ENCODE results near the gene ANK2.
A peak's percentile ranks its signal among the peaks of the same experiment; 100 is the strongest.

ANK2 gene

GRCh38 chr4:113270520-113271319 is 221.3 kb downstream of the ANK2 start:
- H3K27ac ChIP-seq, result no peak overlapping the region
- no peak overlapping the region for H3K4me3 ChIP-seq

DNA sequence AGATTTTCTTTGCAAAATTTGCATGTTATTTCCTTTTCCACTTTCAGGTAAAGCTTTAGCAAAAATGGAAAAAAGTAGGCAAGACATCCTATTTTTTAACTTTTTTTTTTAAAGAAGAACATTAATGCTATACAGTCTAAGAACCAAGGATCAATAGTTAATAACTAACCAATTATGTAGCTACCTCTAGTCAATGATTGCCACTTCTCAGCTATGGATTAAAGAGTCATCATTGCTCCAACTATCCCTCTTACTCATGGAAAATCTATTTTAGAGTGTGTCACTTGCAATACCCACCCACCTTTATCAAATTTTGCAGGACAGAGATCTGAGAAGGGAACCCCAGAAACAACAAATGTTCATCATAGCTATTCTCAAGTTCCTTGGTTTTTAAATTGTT is 223.1 kb downstream of the ANK2 start:
- Histone ChIP-seq H3K4me3 (no peak overlapping the region), H3K27ac (peak overlapping the region in 1 of 21 experiments; percentile 4)

DNA sequence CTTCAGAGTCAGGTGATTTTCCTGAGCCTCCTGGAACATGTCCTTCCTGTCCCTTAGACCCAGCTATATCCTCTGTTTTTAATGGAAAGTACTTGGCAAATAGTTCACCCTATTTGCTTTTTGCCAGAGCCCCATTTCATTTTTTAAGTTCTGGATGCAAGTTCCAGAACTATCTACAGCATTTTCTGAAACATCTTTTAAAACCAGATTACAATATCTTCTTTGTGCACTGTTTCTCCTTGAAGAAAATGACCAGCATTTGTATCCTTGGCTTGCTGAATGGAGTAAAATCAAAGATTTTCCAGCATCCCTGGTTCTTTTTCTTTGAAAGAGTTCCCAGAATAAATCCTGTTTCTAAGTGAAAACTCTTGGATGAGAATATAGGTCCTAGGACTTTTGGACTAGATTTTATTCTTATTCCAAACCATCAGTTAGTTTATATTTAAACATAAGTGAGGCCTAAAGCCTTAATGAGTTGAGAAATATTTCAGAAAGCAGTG is 224.3 kb downstream of the ANK2 start:
- no peak overlapping the region for H3K4me3 ChIP-seq
- no peak overlapping the region for H3K27ac ChIP-seq

DNA sequence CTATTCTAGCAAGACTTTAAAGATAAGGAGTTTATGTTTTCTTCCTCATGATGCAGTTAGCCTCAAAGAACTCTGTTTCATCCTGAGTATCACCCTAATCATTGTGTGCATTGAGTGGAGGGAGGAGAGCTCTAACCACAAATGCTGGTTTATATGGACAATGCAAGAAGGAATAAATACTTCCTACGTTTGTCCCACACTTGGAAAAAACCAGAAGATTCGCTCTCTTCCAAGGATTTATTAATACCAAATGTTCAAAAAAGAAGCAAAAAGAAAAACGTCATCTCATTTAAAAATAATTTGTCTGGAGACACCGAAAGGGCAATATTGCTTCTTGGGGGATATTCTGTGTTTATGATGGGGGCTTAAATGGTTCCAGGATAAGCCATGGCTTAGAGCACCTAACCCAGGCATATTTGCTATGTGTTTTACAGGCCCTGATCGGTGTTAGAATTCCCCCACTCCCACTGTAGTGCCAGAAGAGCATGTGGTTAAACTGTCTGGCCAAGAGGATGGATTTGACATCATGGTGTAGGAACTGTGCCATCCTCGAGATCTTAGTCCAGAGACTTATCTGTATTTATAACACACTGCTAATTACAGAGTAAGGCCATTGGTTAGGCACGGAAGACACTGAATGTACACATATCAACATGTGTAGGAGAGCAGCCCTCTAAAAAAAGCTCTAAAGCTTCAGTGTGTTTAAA is 227.2 kb downstream of the ANK2 start:
- Histone ChIP-seq H3K27ac (peak overlapping the region in 11 of 21 experiments; percentile 1 to 78 (median 31)), H3K4me3 (no peak overlapping the region)

DNA sequence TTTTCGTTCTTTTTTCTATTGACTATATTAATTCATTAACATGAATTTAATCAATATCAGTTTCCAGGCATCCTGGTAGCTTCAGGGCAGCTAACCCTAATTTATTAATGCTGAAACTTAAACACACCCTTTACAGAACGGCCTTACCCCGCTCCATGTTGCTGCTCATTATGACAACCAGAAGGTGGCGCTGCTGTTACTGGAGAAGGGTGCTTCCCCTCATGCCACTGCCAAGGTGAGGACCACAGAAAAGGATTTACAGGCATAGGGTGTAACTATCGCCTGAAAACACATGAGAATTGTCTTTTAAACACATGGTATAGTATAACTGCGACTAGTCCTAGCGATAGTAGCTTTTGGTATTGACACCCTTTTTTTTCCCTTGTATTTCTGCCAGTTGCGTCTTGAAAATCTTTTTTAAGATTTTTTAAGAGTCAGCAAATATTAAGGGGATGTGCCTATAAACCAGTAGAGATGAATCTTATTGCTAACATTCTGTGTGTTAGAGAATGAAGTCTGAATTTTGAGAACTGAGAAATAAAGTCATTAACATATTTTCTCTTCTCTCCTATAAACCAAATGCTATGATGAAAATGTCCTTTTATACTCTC is 229.0 kb downstream of the ANK2 start:
- Histone ChIP-seq H3K27ac (no peak overlapping the region), H3K4me3 (no peak overlapping the region)

GRCh38 chr4:113285501-113285900 is 236.0 kb downstream of the ANK2 start:
- no peak overlapping the region for H3K4me3 ChIP-seq
- H3K27ac ChIP-seq, result no peak overlapping the region

GRCh38 chr4:113288257-113288656 is 238.8 kb downstream of the ANK2 start:
- Histone ChIP-seq H3K27ac (no peak overlapping the region), H3K4me3 (no peak overlapping the region)

DNA sequence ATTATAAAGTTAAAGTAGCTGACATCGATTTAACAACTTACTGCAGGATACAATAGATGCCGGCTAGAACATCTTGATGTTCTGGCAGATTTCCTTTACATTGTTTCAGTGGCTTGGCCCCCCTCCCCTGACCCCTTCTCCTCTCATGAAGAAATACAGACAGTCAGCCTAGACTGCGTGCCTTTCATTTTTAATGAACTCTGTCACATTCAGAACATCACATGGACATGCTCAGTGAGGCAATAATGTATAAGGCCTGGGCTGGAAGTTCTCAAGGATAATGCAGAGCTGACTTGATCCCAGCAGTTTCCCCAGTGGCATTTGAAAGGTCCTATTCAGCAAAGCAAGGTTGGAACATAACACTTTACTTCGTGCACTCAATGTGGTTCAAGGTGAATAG is 239.2 kb downstream of the ANK2 start:
- no peak overlapping the region for H3K27ac ChIP-seq
- no peak overlapping the region for H3K4me3 ChIP-seq

GRCh38 chr4:113289766-113290165 is 240.3 kb downstream of the ANK2 start:
- Histone ChIP-seq H3K27ac (no peak overlapping the region), H3K4me3 (no peak overlapping the region)

DNA sequence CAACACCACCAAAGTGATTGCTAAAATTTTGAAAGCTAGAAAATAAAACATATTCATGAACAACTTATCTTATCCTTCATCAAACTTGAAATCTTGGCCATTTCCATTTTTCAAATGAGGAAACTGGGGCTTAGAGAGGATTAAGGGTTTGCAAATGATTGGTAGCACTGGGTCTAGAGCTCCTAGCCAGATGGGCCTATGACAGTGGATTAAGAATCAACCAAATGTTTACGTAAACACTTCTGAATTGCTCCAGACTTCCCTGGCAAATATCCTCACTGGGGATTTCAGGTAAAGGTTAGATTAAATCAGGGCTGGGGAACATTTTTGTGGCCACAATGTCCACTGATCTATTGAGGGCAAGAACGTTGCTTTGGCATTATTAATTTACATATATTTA is 241.2 kb downstream of the ANK2 start:
- peak overlapping the region in 1 of 21 experiments; percentile 9 for H3K27ac ChIP-seq
- no peak overlapping the region for H3K4me3 ChIP-seq

DNA sequence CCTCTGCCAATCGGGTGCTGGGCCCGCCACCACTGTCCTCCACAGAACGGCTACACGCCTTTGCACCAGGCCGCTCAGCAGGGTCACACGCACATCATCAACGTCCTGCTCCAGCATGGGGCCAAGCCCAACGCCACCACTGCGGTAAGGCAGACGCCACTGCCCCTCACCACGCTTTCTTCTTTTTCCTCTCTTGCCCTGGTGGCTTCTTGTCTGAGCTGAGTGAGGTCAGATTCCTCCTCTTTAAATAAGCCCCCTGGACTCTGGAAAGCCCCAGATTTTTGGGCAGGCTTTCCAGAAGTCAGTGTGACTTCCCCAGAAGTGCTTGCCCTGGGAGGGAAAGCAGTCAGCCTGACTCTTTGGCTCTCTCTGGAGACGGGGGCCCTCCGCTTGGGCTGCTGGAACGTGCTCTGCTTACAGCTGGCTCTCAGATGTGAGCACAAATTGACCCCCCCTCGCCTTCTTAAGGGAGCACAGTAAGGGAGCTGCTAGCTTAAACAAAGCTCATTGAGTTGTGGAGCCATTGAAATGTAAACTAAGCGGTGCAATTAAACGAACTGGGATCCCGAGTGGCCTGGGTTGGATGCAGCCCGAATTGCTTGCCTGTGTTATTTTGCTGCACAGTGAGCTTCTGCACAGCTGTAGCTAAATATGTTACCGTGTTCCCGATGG is 243.1 kb downstream of the ANK2 start:
- Histone ChIP-seq H3K4me3 (peak overlapping the region in 1 of 7 experiments; percentile 5), H3K27ac (peak overlapping the region in 18 of 21 experiments; percentile 22 to 80 (median 64))

- peak overlapping the region in 3 of 7 experiments; percentile 2 to 32 (median 8) for H3K4me3 ChIP-seq
- peak overlapping the region in 16 of 21 experiments; percentile 0 to 80 (median 71) for H3K27ac ChIP-seq
Measured at GRCh38 chr4:113293043-113293560, 243.6 kb downstream of the ANK2 start.

DNA sequence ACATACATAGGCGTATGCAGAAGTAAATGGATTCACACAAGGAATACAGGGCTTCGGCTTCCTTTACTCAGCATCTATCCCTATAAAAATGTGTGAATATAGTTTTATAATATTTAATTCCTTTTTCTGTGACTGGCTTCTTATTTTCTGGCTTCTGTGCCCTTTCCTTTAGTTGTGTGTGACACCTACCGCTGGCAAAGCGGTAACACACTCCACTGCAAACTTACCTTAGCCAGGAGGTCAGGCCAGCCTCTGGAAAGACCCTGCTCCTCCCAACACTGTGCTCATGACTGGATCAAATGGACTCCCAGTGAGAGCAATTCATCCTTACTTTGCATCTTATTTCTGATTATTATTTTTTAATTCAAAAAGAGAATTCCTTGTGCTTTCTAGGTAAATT is 244.2 kb downstream of the ANK2 start:
- Histone ChIP-seq H3K4me3 (peak overlapping the region in 3 of 7 experiments; percentile 8 to 32 (median 11)), H3K27ac (peak overlapping the region in 16 of 21 experiments; percentile 0 to 80 (median 64))

DNA sequence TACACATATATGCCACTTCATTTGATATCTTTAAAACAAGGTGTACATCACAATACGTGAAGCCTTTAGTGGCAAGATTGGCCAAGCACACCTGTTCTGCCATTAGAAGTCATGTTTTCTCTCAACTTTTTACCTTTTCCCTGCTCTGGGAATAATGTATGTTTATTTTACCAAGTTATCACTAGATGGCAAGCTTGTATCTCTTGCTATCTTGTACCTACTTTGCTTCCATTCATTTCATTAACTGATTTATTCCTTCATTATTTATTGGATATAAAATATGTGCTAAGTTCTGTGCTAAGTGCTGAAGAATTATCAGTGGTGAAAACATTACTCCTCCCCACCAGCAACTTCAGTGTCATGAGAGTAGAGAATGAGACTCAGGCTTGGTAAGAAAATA is 245.5 kb downstream of the ANK2 start:
- peak overlapping the region in 9 of 21 experiments; percentile 4 to 80 (median 72) for H3K27ac ChIP-seq
- peak overlapping the region in 1 of 7 experiments; percentile 32 for H3K4me3 ChIP-seq

GRCh38 chr4:113300471-113300928 is 251.0 kb downstream of the ANK2 start:
- peak overlapping the region in 5 of 21 experiments; percentile 17 to 76 (median 55) for H3K27ac ChIP-seq
- H3K4me3 ChIP-seq, result no peak overlapping the region

- no peak overlapping the region for H3K4me3 ChIP-seq
- H3K27ac ChIP-seq, result peak overlapping the region in 2 of 21 experiments; percentile 26 to 76
Measured at GRCh38 chr4:113302051-113302450, 252.6 kb downstream of the ANK2 start.

DNA sequence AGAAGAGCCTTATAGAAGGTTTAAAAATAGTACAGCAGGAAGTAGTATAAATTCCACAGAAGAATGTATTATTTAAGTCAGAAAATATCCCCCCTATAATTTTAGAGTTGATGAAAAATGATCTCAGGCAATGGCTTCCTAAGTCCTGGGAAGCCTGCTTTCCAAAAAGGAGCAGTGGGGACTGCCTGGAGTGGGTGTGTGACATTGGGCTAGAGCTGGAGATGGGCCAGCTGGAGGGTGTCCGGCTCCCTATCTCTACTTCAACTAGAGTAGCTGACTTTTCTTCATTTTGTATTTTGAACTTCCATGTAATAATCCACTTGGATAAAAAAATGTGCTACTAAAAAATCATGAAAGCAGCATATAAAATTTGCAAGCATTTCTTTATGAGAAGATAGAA is 253.9 kb downstream of the ANK2 start:
- Histone ChIP-seq H3K27ac (no peak overlapping the region), H3K4me3 (no peak overlapping the region)

- H3K4me3 ChIP-seq, result no peak overlapping the region
- no peak overlapping the region for H3K27ac ChIP-seq
Measured at GRCh38 chr4:113311047-113311446, 261.6 kb downstream of the ANK2 start.

- no peak overlapping the region for H3K4me3 ChIP-seq
- H3K27ac ChIP-seq, result no peak overlapping the region
Measured at GRCh38 chr4:113312529-113312928, 263.1 kb downstream of the ANK2 start.
